K562 (cell line): ENCODE data around the gene TFPT. TPM values are rescaled to one million over a fixed set of nuclear protein-coding genes. Genes with fewer than 3 reads are reported as not detected.

ENCODE experiments used
- ATAC-seq: fragments of 200-7000 bp; cut with Tn5 transposase; 3 replicates; pipeline ENCODE4 v1.9.1; 2020; ENCODE audit warnings: moderate library complexity
- BruUV-seq: library from RNA; stranded (reverse); fragments of 400-500 nt; replicated peaks from 2 replicates; lab custom pipeline; 2021; lab: Mats Ljungman, UMichigan
- CTCF ChIA-PET: fragments of 300-600 bp; formaldehyde crosslinking; extraction: SDS; loops from one replicate; lab custom pipeline; 2021; ENCODE audit warnings: low intra/inter-chr PET ratio; lab: Yijun Ruan, JAX
- POLR2A ChIA-PET: fragments of 300-600, 350-650 bp; sonication (Branson Sonifier 250); formaldehyde crosslinking; extraction: SDS; loops from one replicate; lab custom pipeline; 2021; ENCODE audit warnings: antibody characterized with exemption, inconsistent platforms; lab: Yijun Ruan, JAX
- DNase-seq, 4 experiments: peaks; one replicate each; pipeline versions ENCODE4 v3.0.0 to v3.0.0-alpha.2; 2011 to 2018; ENCODE audit warnings: low spot score in 3 of 4, mixed read lengths in 3 of 4; ENCODE audit errors: extremely low read depth in 1 of 4
- FAIRE-seq: peaks from 2 replicates; lab custom pipeline; 2011; peaks lifted over from hg19 to GRCh38; lab: Jason Lieb, UNC
- H2AFZ ChIP-seq: 2 replicates; pipeline ENCODE4 v1.6.0; 2011; ENCODE audit warnings: low read depth, low read length, control low read depth, inconsistent platforms
- H3K27ac ChIP-seq: fragments of 200-600 bp; 3 replicates; pipeline ENCODE4 v1.8.0; 2011; ENCODE audit warnings: low read depth, mild to moderate bottlenecking, control low read depth, inconsistent platforms, low read length, moderate library complexity, mixed read lengths; ENCODE audit errors: extremely low read depth
- H3K27me3 ChIP-seq, 2 experiments: fragments of 300-600 bp in 1 of 2; 2 replicates in 1 of 2; 3 replicates in 1 of 2; pipeline versions ENCODE4 v1.6.0 to v1.8.0; 2011; ENCODE audit warnings: inconsistent platforms in 2 of 2, low read length in 2 of 2, mild to moderate bottlenecking in 1 of 2, mixed read lengths in 1 of 2, moderate library complexity in 1 of 2; ENCODE audit not compliant: control insufficient read depth in 2 of 2, insufficient read depth in 2 of 2
- H3K36me3 ChIP-seq: fragments of 300-600 bp; 3 replicates; pipeline ENCODE4 v1.8.0; 2011; ENCODE audit warnings: mild to moderate bottlenecking, low read length, inconsistent platforms; ENCODE audit not compliant: control insufficient read depth, insufficient read depth
- H3K4me1 ChIP-seq, 2 experiments: fragments of 200-600 bp in 1 of 2; replicated peaks in 1 of 2; 2 replicates in 1 of 2; 3 replicates in 1 of 2; pipeline versions ENCODE4 v1.5.1 to v1.8.0; 2011; ENCODE audit warnings: inconsistent platforms in 2 of 2, low read length in 2 of 2, mild to moderate bottlenecking in 1 of 2, mixed read lengths in 1 of 2, moderate library complexity in 1 of 2; ENCODE audit not compliant: control insufficient read depth in 2 of 2, insufficient read depth in 2 of 2
- H3K4me2 ChIP-seq: 2 replicates; pipeline ENCODE4 v1.6.1; 2011; ENCODE audit warnings: low read length, control low read depth, inconsistent platforms, mixed read lengths; ENCODE audit not compliant: insufficient read depth
- H3K4me3 ChIP-seq: fragments of 200-600 bp; sonication (generic), shearing (Covaris generic); 2 replicates; pipeline ENCODE4 v1.5.1; 2016; ENCODE audit warnings: control low read depth, inconsistent platforms
- H3K79me2 ChIP-seq: fragments of 200-600 bp; 3 replicates; pipeline ENCODE4 v1.8.0; 2011; ENCODE audit warnings: low read length, inconsistent platforms; ENCODE audit not compliant: control insufficient read depth, insufficient read depth
- H3K9ac ChIP-seq, 2 experiments: 2 replicates each; pipeline versions ENCODE4 v1.6.0 to v1.6.1; 2011; ENCODE audit warnings: low read depth in 2 of 2, low read length in 2 of 2, control low read depth in 1 of 2, inconsistent platforms in 1 of 2, mild to moderate bottlenecking in 1 of 2, mixed read lengths in 1 of 2; ENCODE audit not compliant: insufficient read depth in 1 of 2
- H3K9me1 ChIP-seq: one replicate; pipeline ENCODE4 v1.6.0; 2011; ENCODE audit warnings: inconsistent platforms, mild to moderate bottlenecking, low read length, moderate library complexity; ENCODE audit not compliant: control insufficient read depth, insufficient read depth
- H3K9me3 ChIP-seq: replicated peaks from 2 replicates; pipeline ENCODE4 v1.5.1; 2011; ENCODE audit warnings: low read depth, low read length, inconsistent platforms; ENCODE audit not compliant: control insufficient read depth, insufficient read depth
- H4K20me1 ChIP-seq: replicated peaks from 2 replicates; pipeline ENCODE4 v1.6.1; 2011; ENCODE audit warnings: low read length, inconsistent platforms, mixed read lengths; ENCODE audit not compliant: control insufficient read depth, insufficient read depth
- CBFA2T3 ChIP-seq: fragments of 450-650 bp; IDR thresholded peaks from 2 replicates; pipeline ENCODE4 v1.6.1; 2017
- CHD2 ChIP-seq: IDR thresholded peaks from 2 replicates; pipeline ENCODE4 v1.6.1; 2011; ENCODE audit warnings: low read depth, low read length
- HLTF ChIP-seq: fragments of 450-650 bp; IDR thresholded peaks from 2 replicates; pipeline ENCODE4 v1.6.1; 2016
- MEF2A ChIP-seq: IDR thresholded peaks from 2 replicates; pipeline ENCODE4 v1.6.1; 2011; ENCODE audit warnings: low read depth, mild to moderate bottlenecking, low read length, moderate library complexity; ENCODE audit not compliant: control insufficient read depth
- MIER1 ChIP-seq: fragments of 450-650 bp; IDR thresholded peaks from 2 replicates; pipeline ENCODE4 v1.6.1; 2016; ENCODE audit warnings: antibody characterized with exemption, mild to moderate bottlenecking, low read depth
- NFIC ChIP-seq: fragments of 450-650 bp; IDR thresholded peaks from 2 replicates; pipeline ENCODE4 v1.6.1; 2017; ENCODE audit warnings: mild to moderate bottlenecking, inconsistent platforms
- POLR3G ChIP-seq: IDR thresholded peaks from 2 replicates; pipeline ENCODE4 v1.6.1; 2011; ENCODE audit not compliant: insufficient read length, insufficient replicate concordance; ENCODE audit errors: extremely low read depth
- WGBS: fragments of 100-300 bp; shearing (Covaris generic); methylation state at CpG from one replicate; pipeline ENCODE4 v1.1.6; 2016; ENCODE audit warnings: low coverage, mixed read lengths; ENCODE audit not compliant: insufficient coverage; ENCODE audit errors: missing lambda C conversion rate; 5-methylcytosine and 5-hydroxymethylcytosine counted together
- in situ Hi-C: fragments of 300-500 bp; cut with MboI; formaldehyde crosslinking; loops from 4 replicates; pipeline ENCODE4 v1.15.0; 2018; ENCODE audit warnings: inconsistent platforms, mixed read lengths
- intact Hi-C: fragments of 100-400 bp; cut with micrococcal nuclease; formaldehyde crosslinking; loops from 2 replicates; pipeline ENCODE4 v1.14.2; 2022
- polyA plus RNA-seq, 8 experiments: library from polyadenylated mRNA; depleted of rRNA in 4 of 8; stranded (reverse) in 5 of 8; unstranded in 3 of 8; fragments of >200 nt; fragmentation: Nextera tagmentation in 2 of 8; fragmentation: Illumina TruSeq in 1 of 8; extraction: Ambion mirVana in 2 of 8; extraction: Trizol in 1 of 8; gene quantifications; 2 replicates each; pipeline versions ENCODE4 v1.2.1 to v1.2.3, GENCODE V29; 2011 to 2014; ENCODE audit warnings: inconsistent platforms in 1 of 8, missing spikeins in 1 of 8
- total RNA-seq, 7 experiments: library from RNA; depleted of rRNA in 6 of 7; stranded (reverse); fragments of >200 nt in 6 of 7; fragmentation: Illumina TruSeq in 2 of 7; extraction: Trizol in 2 of 7; gene quantifications; 2 replicates each; pipeline versions ENCODE4 v1.2.1 to v1.2.3, GENCODE V29; 2011 to 2021; ENCODE audit warnings: low replicate concordance in 1 of 7

Gene TFPT
- total and polyA plus RNA-seq, 9 of the 15 experiments (the other 6 are each of a cell fraction or from before 2014, with no cell fraction given), result 0.72 to 16.4 (median 9.2) TPM

DNA sequence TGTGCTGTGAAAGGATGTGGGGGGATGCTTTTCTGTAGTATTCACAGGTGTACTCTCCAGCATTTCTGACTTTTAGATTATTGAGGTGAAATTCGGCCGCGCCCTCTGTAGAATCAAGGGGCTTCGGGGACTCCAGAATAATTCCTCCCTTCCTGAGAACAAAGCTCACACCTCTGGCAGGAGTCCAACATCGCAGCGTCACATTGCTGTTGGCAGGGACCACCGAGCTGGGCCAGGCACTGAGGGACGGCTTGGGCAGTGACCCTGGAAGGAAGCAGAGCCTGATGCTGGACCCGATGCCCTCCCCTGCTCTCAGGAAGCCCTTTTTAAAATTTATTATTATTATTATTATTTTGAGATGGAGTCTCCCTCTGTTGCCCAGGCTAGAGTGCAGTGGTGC lies 40.6 kb downstream of the TFPT start:
- no peak for TF ChIP-seq HLTF
- TF ChIP-seq POLR3G, result no peak
- 0 out of 2 replicates have a peak, but pooled peaks have one; percentile 6 for TF ChIP-seq NFIC
- TF ChIP-seq MIER1, result no peak
- no peak for TF ChIP-seq CBFA2T3
- FAIRE-seq (no peak), DNase-seq (peak in 2 of 4 experiments; percentile 1 to 2), ATAC-seq (no peak)
- POLR2A ChIA-PET, result no interaction called here
- WGBS, result 2% methylated on average over 9 of the region's 9 CpGs
- no peaks in the 10 kb centered on the region for H3K9me1 ChIP-seq
- H4K20me1 ChIP-seq, result no peaks in the 10 kb centered on the region
- intact Hi-C loops (no loop called here), in situ Hi-C loops (no loop called here)
- H3K9me3 ChIP-seq, result no peaks in the 10 kb centered on the region
- H3K36me3 ChIP-seq, result no peaks in the 10 kb centered on the region
- no peak overlapping the region for H3K4me2 ChIP-seq
- CTCF ChIA-PET, result no interaction called here
- H3K9ac ChIP-seq, result no peak overlapping the region
- no peaks in the 10 kb centered on the region for H3K79me2 ChIP-seq
- no peak overlapping the region for H2AFZ ChIP-seq
- H3K4me3 ChIP-seq, result no peak overlapping the region
- BruUV-seq, result no TSS peak
- H3K27me3 ChIP-seq, result peaks cover 5 to 48% of the 10 kb centered on the region in 2 experiments; a peak in 3 of 5 replicates
- no peaks in the 10 kb centered on the region for H3K4me1 ChIP-seq
- H3K27ac ChIP-seq, result no peak overlapping the region

DNA sequence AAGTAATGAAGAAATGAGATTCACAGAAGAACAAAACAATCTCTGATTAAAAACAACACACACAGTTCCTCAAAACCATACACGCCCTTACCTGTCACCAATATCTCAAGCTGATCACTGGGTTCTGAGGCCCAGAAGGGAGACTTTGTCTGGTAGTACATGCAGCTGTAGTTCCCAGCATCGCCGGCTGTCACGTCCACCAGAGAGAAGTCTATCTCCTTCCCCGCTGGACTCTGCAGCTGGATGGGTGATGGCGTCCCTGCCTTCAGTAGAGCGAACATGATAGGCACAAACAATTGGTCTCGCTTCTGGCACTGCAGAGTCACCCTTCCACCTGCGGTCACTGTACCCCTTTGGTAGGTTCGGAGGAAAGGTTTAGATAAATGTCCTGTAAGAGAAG lies 41.6 kb downstream of the TFPT start:
- H3K4me3 ChIP-seq, result no peak overlapping the region
- H3K9ac ChIP-seq, result no peak overlapping the region
- no peak overlapping the region for H2AFZ ChIP-seq
- CTCF ChIA-PET, result no interaction called here
- H3K9me1 ChIP-seq, result no peaks in the 10 kb centered on the region
- DNase-seq (peak in 3 of 4 experiments; percentile 3 to 14 (median 3)), FAIRE-seq (no peak), ATAC-seq (peak; percentile 65)
- in situ Hi-C loops, result no loop called here
- intact Hi-C loops, result no loop called here
- 3% methylated on average over 10 of the region's 10 CpGs for WGBS
- H3K9me3 ChIP-seq, result no peaks in the 10 kb centered on the region
- no TSS peak for BruUV-seq
- H3K27ac ChIP-seq, result no peak overlapping the region
- H3K4me1 ChIP-seq, result no peaks in the 10 kb centered on the region
- POLR2A ChIA-PET, result no interaction called here
- no peaks in the 10 kb centered on the region for H3K36me3 ChIP-seq
- H3K4me2 ChIP-seq, result no peak overlapping the region
- H3K79me2 ChIP-seq, result no peaks in the 10 kb centered on the region
- H3K27me3 ChIP-seq, result peaks cover 8 to 46% of the 10 kb centered on the region in 2 experiments; a peak in 3 of 5 replicates
- TF ChIP-seq MEF2A, result no peak
- TF ChIP-seq CHD2, result no peak
- no peaks in the 10 kb centered on the region for H4K20me1 ChIP-seq
